Measurements from ENCODE around the gene IL13RA1. TPM values are rescaled to one million over a fixed set of nuclear protein-coding genes. Genes with fewer than 3 reads are reported as not detected.
"Not testable (repeated sequence)": the region's sequence is repeated elsewhere in the genome, so short reads cannot be mapped to it uniquely, and the experiment has no call there.

The IL13RA1 gene
- total and polyA plus RNA-seq, 5 donors = 13.6 to 30.9 (median 24.5) TPM

GRCh38 chrX:118714521-118714920 lies 12.9 kb upstream of the IL13RA1 start:
- intact Hi-C loops (cut with DNase I) = no loop called here
- no peak overlapping the region for H3K27ac ChIP-seq (ENCODE audit: low read length)
- DNase-seq (no peak), ATAC-seq (no peak)
- H3K4me1 ChIP-seq (ENCODE audit: control insufficient read depth, insufficient read depth, low read length) = no peaks in the 10 kb centered on the region
- no peaks in the 10 kb centered on the region for H3K27me3 ChIP-seq (ENCODE audit: control insufficient read depth, insufficient read depth)
- WGBS = 84% methylated on average over 1 of the region's 1 CpG
- no peaks in the 10 kb centered on the region for H3K9me3 ChIP-seq (ENCODE audit: control insufficient read depth, low read length)
- H3K4me3 ChIP-seq (ENCODE audit: low read length) = no peak overlapping the region

GRCh38 chrX:118715917-118716316 lies 11.5 kb upstream of the IL13RA1 start:
- H3K9me3 ChIP-seq (ENCODE audit: control insufficient read depth, low read length); H3K27ac ChIP-seq (ENCODE audit: low read length); intact Hi-C loops (cut with DNase I); ATAC-seq; H3K4me1 ChIP-seq (ENCODE audit: control insufficient read depth, insufficient read depth, low read length); DNase-seq; H3K4me3 ChIP-seq (ENCODE audit: low read length); H3K27me3 ChIP-seq (ENCODE audit: control insufficient read depth, insufficient read depth): not testable (repeated sequence)
- 87% methylated on average over 14 of the region's 14 CpGs for WGBS

DNA sequence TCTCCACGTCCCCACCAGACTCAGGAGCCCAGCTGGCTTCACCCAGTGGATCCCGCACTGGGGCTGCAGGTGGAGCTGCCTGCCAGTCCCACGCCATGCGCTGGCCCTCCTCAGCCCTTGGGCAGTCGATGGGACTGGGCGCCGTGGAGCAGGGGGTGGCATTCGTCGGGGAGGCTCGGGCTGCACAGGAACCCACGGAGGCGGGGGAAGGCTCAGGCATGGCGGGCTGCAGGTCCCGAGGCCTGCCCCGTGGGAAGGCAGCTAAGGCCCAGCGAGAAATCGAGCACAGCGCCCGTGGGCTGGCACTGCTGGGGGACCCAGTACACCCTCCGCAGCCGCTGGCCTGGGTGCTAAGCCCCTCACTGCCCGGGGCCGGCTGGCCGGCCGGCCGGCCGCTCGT lies 10.6 kb upstream of the IL13RA1 start:
- H3K27ac ChIP-seq (ENCODE audit: low read length); H3K4me1 ChIP-seq (ENCODE audit: control insufficient read depth, insufficient read depth, low read length); intact Hi-C loops (cut with DNase I); H3K9me3 ChIP-seq (ENCODE audit: control insufficient read depth, low read length); ATAC-seq; DNase-seq; H3K4me3 ChIP-seq (ENCODE audit: low read length); H3K27me3 ChIP-seq (ENCODE audit: control insufficient read depth, insufficient read depth): not testable (repeated sequence)
- WGBS = 97% methylated on average over 28 of the region's 28 CpGs

- WGBS = 84% methylated on average over 13 of the region's 13 CpGs
- DNase-seq (no peak), ATAC-seq (peak in 1 of 2 donors; percentile 32)
- intact Hi-C loops (cut with DNase I) = no loop called here
- Histone ChIP-seq H3K4me1 (ENCODE audit: control insufficient read depth, insufficient read depth, low read length) (no peaks in the 10 kb centered on the region), H3K27ac (ENCODE audit: low read length) (no peak overlapping the region), H3K27me3 (ENCODE audit: control insufficient read depth, insufficient read depth) (no peaks in the 10 kb centered on the region), H3K4me3 (ENCODE audit: low read length) (no peak overlapping the region), H3K9me3 (ENCODE audit: control insufficient read depth, low read length) (no peaks in the 10 kb centered on the region)
Observed at GRCh38 chrX:118717678-118718391, 9.6 kb upstream of the IL13RA1 start.

DNA sequence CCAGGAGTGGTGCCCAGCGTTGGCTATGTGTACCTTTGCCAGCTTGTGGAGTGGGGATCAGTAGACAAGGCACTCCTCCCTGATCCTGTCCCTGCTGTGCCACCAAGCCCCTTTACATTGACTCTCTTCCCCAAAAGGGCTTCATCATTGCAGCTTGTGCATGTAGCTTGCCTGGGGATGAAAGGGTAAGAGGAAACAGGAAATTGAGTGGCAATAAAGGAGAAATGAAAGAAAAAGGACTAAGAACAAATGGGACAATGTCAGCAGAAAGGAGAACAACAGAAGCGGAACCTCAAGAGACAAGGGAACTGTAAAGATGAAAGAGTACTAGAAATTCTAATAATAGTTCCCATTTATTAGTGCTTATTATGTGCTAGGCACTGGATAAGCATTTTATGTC lies 8.7 kb upstream of the IL13RA1 start:
- no peak for DNase-seq
- intact Hi-C loops (cut with DNase I) = no loop called here
- peak in 1 of 2 donors; percentile 28 for ATAC-seq
- no peaks in the 10 kb centered on the region for H3K4me1 ChIP-seq (ENCODE audit: control insufficient read depth, insufficient read depth, low read length)
- no peaks in the 10 kb centered on the region for H3K27me3 ChIP-seq (ENCODE audit: control insufficient read depth, insufficient read depth)
- no peak overlapping the region for H3K4me3 ChIP-seq (ENCODE audit: low read length)
- WGBS = 88% methylated on average over 2 of the region's 2 CpGs
- H3K9me3 ChIP-seq (ENCODE audit: control insufficient read depth, low read length) = no peaks in the 10 kb centered on the region
- no peak overlapping the region for H3K27ac ChIP-seq (ENCODE audit: low read length)

- WGBS = 87% methylated on average over 3 of the region's 3 CpGs
- intact Hi-C loops (cut with DNase I) = no loop called here
- no peaks in the 10 kb centered on the region for H3K27me3 ChIP-seq (ENCODE audit: control insufficient read depth, insufficient read depth)
Observed at GRCh38 chrX:118720058-118720707, 7.2 kb upstream of the IL13RA1 start.

GRCh38 chrX:118723376-118723775 lies 4.0 kb upstream of the IL13RA1 start:
- H3K4me3 ChIP-seq (ENCODE audit: low read length) = no peak overlapping the region
- no peaks in the 10 kb centered on the region for H3K9me3 ChIP-seq (ENCODE audit: control insufficient read depth, low read length)
- ATAC-seq (no peak), DNase-seq (no peak)
- 82% methylated on average over 3 of the region's 3 CpGs for WGBS
- H3K4me1 ChIP-seq (ENCODE audit: control insufficient read depth, insufficient read depth, low read length) = peaks cover 2% of the 10 kb centered on the region
- no peaks in the 10 kb centered on the region for H3K27me3 ChIP-seq (ENCODE audit: control insufficient read depth, insufficient read depth)
- intact Hi-C loops (cut with DNase I) = no loop called here
- H3K27ac ChIP-seq (ENCODE audit: low read length) = no peak overlapping the region

More at GRCh38 chrX:118720058-118720707, 7.2 kb upstream of the IL13RA1 start:
- no peaks in the 10 kb centered on the region for H3K4me1 ChIP-seq (ENCODE audit: control insufficient read depth, insufficient read depth, low read length)
- H3K27ac ChIP-seq (ENCODE audit: low read length) = no peak overlapping the region
- ATAC-seq (no peak), DNase-seq (no peak)
- no peaks in the 10 kb centered on the region for H3K9me3 ChIP-seq (ENCODE audit: control insufficient read depth, low read length)
- no peak overlapping the region for H3K4me3 ChIP-seq (ENCODE audit: low read length)

DNA sequence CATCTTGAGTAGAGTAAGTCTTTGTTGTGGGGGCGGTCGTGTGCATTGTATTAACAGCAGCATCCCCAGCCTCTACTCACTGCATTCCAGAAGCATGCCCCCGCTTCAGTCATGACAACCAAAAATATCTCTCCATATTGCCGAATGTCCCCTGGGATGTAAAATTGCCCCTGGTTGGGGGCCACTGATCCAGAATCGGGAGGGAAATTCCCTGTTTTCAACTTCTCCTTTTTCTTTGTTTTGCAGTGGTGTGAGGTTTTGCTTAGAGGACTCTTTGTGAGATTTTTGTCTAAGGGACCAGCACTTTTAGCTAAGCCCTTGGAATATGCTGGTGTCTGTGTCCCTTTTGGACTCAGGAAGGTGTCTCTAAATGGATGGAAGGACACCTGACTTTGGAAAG lies 3.0 kb upstream of the IL13RA1 start:
- DNase-seq = no peak
- Histone ChIP-seq H3K27ac (ENCODE audit: low read length) (no peak overlapping the region), H3K27me3 (ENCODE audit: control insufficient read depth, insufficient read depth) (no peaks in the 10 kb centered on the region), H3K4me1 (ENCODE audit: control insufficient read depth, insufficient read depth, low read length) (peaks cover 2% of the 10 kb centered on the region), H3K9me3 (ENCODE audit: control insufficient read depth, low read length) (no peaks in the 10 kb centered on the region), H3K4me3 (ENCODE audit: low read length) (no peak overlapping the region)
- 82% methylated on average over 5 of the region's 5 CpGs for WGBS
- no peak for ATAC-seq
- intact Hi-C loops (cut with DNase I) = no loop called here

GRCh38 chrX:118724775-118725174 lies 2.6 kb upstream of the IL13RA1 start:
- 65% methylated on average over 7 of the region's 7 CpGs for WGBS
- intact Hi-C loops (cut with DNase I) = no loop called here

GRCh38 chrX:118726396-118726795 lies 1.0 kb upstream of the IL13RA1 start:
- H3K27me3 ChIP-seq (ENCODE audit: control insufficient read depth, insufficient read depth) = no peaks in the 10 kb centered on the region
- intact Hi-C loops (cut with DNase I) = no loop called here
- DNase-seq = no peak
- H3K27ac ChIP-seq (ENCODE audit: low read length) = peak overlapping the region; percentile 42
- 80% methylated on average over 3 of the region's 3 CpGs for WGBS
- H3K4me3 ChIP-seq (ENCODE audit: low read length) = no peak overlapping the region
- ATAC-seq = no peak
- H3K9me3 ChIP-seq (ENCODE audit: control insufficient read depth, low read length) = no peaks in the 10 kb centered on the region
- H3K4me1 ChIP-seq (ENCODE audit: control insufficient read depth, insufficient read depth, low read length) = peaks cover 2% of the 10 kb centered on the region

More at GRCh38 chrX:118724775-118725174, 2.6 kb upstream of the IL13RA1 start:
- DNase-seq = no peak
- H3K9me3 ChIP-seq (ENCODE audit: control insufficient read depth, low read length) = no peaks in the 10 kb centered on the region
- H3K4me3 ChIP-seq (ENCODE audit: low read length) = no peak overlapping the region
- H3K4me1 ChIP-seq (ENCODE audit: control insufficient read depth, insufficient read depth, low read length) = peaks cover 2% of the 10 kb centered on the region
- H3K27ac ChIP-seq (ENCODE audit: low read length) = no peak overlapping the region
- H3K27me3 ChIP-seq (ENCODE audit: control insufficient read depth, insufficient read depth) = no peaks in the 10 kb centered on the region
- no peak for ATAC-seq

DNA sequence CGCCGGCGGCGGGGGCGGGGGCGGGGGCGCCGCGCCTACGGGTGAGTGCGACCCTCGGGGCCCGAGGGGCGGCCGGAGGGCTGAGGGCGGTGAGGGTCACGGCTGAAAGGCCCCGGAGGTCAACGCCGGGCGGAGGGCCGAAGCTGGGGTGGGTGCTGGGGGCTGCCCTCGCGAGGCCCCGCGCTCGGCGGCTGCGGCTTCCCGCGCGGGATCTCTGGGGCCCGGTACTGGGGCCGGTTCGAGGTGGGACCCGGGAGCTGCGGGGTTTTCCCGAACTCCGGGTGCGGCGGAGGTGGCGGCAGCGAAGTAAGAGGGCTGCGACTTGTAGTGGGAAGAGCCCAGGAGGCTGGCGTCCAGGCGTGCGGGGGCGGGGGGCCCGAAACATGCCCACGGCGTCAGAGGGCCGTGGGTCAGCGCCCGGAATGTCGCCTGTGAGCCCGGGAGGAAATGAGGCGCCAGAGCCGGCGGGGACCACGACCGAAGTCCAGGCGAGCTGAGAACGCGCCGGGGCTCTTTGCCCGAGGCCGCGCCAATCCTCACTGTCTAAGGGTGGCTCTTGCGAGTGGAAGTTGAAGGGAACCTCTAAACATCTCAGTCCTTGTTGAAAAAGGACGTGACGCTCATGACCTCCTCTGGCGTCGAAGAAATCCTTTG lies 407 bp downstream of the IL13RA1 start:
- H3K4me1 ChIP-seq (ENCODE audit: control insufficient read depth, insufficient read depth, low read length) = peaks cover 2% of the 10 kb centered on the region
- DNase-seq = peak; percentile 60 to 86 (median 84)

More for the DNA sequence above, 407 bp downstream of the IL13RA1 start:
- H3K27ac ChIP-seq (ENCODE audit: low read length) = peak overlapping the region; percentile 90
- intact Hi-C loops (cut with DNase I) = no loop called here
- 2% methylated on average over 66 of the region's 73 CpGs for WGBS
- no peaks in the 10 kb centered on the region for H3K9me3 ChIP-seq (ENCODE audit: control insufficient read depth, low read length)
- peak; percentile 59 to 69 for ATAC-seq
- H3K27me3 ChIP-seq (ENCODE audit: control insufficient read depth, insufficient read depth) = no peaks in the 10 kb centered on the region
- H3K4me3 ChIP-seq (ENCODE audit: low read length) = peak overlapping the region; percentile 95
